AG20443 (cell line): ENCODE measurements around the gene DAGLA.
A peak's percentile ranks its signal among the peaks of the same experiment; 100 is the strongest.

Experiments used
- DNase-seq: peaks from one replicate; pipeline ENCODE4 v3.0.0; 2012; ENCODE audit warnings: low spot score, mixed read lengths

Gene DAGLA

GRCh38 chr11:61747192-61747966 is 67.2 kb downstream of the DAGLA start:
- DNase-seq, result peak; percentile 92

DNA sequence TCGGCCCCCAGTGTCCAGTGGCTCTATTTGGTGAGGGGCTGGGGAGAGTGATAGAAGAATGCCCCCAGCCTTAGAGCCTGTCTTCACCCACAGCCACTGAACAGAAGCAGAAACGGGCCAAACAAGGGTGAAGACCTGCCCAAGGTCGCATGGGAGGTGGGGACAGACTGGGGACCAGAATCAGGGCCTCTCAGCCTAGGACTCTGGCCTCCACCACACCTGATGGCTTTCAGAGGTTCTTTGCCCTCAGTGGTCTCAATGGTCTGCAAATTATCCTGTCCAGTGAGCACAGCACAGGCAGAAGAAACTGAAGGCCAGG is 67.7 kb downstream of the DAGLA start:
- no peak for DNase-seq

DNA sequence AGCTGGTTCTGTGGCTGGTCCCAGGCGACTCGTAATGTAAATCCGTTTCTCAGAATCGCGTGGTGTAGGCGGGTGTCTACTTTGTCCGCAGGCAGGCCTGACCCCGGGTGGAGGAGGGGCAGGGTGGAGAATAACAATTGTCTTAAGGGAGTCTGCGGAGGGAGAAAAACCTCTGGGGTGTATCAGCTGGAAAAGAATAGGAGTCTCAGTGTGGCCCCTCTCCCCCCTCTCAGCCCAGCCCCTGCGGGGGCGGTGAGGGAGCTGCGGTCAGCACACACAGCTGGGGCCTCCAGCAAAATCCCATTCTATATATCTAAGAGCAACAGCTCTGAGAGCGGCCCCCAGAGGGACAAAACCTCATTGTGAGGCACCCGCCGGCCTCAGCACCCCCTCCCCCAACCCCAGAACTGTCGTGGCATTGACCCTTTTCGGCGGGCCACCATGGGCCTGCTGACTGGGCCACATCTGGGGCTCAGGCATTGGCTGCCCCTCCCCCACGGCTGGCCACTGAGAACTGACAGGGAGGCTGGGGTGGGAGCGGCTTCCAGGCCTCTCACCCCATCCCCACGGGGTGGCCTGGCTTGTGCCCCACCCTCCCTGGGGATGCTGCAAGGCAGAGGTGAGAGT is 69.5 kb downstream of the DAGLA start:
- DNase-seq, result no peak

DNA sequence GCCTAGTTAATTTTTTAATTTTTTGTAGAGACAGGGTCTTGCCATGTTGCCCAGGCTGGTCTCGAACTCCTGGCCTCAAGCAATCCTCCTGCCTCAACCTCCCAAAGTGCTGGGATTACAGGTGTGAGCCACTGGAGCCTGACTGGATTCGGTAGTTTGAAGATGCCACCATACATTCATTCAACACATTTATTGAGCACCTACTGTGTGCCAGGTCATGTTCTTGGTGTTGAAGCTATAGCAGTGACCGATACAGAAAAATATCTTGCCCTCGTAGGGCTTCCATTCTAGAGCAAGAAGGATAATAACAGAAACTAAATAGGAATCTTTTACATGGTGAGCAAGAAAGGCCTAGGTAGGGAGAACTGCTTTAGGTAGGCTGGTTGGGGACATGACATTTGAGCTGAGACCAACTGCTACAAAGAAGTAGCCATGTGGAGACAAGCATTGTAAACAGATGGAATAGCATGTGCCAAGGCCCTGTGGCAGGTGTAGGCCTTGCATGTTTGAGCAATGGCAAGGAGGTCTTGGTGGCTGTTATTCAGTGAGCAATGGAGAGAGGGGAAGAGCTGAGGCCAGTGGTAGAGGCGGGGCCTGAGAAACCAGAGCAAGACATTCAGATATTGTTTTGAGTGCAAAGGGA is 70.6 kb downstream of the DAGLA start:
- DNase-seq, result no peak

DNA sequence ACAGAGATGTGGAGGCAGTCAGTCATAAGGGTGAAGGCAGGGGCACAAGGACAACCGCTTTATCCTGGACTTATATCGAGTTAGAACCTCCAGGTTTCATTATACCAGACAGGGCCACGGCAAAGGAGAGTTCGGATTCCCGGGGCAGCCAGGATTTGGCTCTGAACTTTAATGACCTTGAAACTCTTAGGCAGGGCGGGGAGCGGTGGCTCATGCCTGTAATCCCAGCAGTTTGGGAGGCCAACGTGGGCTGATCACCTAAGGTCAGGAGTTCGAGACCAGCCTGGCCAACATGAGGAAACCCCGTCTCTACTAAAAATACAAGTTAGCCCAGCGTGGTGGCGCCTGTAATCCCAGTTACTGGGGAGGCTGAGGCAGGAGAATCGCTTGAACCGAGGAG is 71.2 kb downstream of the DAGLA start:
- no peak for DNase-seq

DNA sequence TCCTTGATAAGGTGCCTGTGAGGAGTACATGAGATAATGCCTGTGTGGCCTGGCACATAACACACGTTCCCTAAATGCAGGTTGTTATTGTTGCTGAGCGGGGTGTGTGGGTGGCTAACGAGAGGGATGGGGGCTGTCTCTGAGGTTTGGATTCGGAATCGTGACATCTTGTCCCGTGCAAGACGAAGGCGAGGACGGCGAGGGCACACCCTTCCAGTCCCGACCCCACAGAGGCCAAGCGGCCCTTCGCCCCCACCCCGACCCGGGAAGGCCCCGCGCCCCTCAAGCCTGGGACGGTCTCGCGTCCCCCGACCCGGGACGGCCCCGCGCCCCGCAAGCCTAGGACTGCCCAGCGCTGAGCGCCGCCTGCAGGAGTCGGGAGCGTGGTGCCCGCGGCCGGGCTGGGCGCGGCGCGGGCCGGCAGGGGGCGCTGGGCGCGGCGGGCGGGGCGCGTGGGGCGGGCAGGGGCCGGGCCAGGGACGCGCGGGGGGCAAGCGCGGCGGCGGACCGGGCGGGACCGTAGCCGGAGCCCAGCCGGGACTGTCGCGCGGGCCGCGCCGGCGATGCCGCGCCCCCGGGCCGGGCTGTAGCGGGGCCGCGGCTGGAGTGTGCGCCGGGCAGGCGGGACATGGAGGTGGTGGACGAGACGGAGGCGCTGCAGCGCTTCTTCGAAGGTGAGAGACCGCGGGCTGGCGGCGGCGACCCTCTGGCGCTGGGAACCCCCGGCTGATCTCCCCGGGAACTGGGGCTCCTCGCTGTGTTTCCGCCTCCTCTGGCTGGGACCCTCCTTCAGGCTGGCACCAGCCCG is 72.1 kb downstream of the DAGLA start, which contains the start of gene MYRF:
Gene MYRF (plus strand): TSS at position 520 of the 808 bp plus-strand sequence. CDS start 109 bp downstream, at position 629.
- DNase-seq, result peak; percentile 90

DNA sequence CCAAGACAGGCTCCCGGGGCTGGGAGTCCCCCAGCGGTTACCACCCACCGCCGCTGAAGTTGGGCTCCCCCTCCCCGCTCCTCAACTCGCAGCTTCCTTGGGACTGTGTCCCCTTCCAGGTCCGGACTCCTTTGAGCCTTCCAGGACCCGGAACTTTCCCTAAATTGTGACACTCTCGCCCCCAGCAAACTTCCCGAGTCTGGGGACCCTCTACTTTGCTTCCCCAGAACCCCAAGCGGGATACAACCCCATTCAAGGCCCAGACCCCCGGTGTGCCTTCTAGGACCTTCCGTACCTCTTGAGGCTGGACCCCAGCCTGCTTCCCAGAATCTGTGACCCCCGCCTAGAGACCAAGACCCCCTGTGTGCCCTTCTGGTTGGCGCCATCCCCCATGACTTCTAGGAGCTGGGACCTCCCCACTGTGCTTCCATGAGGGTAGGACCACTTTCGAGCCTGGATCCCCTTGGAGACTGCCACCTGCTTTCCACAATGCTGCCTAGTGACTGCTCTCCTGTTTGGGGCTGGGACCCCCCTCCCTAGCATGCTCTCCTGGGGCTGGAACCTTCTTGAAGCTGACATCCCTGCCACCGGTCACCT is 72.8 kb downstream of the DAGLA start:
- DNase-seq, result no peak

- DNase-seq, result no peak
Measured at GRCh38 chr11:61753672-61754071, 73.5 kb downstream of the DAGLA start.

GRCh38 chr11:61754534-61755482 is 74.6 kb downstream of the DAGLA start:
- no peak for DNase-seq

DNA sequence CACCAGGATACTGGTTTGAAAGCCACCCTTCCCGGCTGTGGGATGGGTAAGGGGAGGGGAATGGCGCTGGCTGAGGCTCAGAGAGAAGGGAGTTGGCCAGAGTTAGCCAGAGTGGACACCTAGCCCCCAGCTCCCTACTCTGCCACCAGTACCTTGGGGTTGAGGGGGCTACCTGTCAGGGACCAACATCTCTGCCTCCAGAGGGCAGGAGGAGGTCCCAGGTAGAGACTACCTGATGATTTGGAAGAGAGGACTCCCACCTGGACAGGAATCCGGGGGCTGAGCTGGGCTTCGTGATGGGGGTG is 75.9 kb downstream of the DAGLA start:
- no peak for DNase-seq

DNA sequence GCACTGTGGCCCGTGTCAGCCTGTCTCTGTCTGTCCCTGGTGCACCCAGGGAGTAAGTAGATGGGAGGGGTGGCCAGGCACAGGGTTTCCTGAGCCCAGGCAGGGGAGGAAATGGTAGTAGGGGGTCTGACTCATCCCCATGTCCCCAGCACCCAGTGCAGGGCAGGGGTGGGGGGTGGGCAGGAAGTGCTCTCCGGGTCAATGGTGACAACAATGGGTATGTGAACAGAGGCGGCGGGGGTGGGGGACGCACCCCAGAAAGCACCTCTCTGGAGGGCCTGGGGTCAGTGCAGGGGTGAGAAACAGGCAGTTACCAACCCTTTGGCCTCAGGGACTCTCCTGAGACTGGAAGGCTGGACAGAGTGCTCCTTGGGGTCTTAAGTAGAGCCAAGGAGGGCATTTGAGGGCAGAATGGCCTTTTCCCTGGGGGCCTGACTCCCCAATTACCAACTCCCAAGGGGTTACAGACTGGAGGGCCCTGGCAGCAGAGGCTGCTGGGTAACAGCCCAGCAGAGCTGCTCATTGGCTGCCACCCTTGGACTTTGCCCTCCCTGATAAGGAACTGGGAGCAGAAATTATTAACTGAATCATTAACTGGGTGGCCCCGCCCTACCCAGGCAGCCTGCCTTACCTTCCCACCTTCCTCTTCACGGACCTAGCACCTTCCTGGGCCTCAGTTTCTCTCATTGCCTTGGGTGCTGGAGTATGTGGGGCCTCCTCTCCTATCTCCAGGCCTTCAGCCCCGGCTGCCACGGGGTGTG is 76.4 kb downstream of the DAGLA start:
- DNase-seq, result no peak

DNA sequence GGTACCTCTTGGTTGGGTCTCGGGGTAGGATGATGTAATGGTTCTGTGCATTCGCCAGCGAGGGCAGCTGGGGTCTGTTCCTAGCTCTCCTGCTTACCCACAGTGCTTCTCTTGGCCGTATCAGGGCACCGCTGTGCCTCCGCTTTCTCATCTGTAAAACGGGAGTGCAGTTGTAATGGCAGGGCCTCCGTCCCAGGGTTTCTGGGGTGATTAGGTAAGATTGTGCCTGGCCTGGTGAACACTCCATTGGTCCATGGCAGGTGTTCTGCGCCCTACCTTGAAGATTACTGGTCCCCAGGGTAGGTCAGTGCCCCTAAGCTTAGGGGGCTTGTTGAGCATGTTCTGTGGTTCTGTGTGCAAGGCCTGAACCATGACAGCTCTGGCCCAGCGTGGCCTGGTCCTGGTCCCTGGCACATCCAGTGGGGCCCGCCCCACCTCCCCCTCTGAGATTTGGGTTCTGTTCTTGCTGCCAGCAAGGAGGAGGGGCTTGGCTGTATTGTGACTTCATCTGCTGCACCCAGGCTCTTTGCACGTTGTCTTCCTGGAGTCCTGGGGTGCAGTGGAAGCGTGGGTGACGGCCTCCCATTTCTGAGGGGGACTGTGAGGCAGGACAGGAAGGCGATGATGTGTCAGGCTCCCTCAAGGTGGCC is 77.1 kb downstream of the DAGLA start:
- no peak for DNase-seq

DNA sequence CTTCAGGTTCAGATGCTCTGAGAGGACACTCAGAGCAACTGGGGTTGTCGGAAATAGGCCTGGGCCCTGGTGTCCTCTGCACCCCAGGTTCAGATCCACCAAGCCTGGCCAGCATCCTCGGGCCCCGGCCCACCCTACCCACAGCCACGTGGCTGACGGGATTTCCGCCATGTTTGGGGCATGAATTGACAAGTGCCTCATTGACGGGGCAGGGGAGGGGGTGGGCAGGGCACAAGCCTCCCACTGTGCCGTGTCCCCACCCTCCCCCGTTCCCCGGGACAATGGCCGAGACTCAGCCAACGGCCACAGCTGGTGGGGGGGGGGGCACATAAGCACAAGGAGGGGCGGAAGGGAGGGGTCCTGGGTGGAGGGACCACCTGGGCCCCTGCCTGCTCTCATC is 80.8 kb downstream of the DAGLA start:
- DNase-seq, result no peak

DNA sequence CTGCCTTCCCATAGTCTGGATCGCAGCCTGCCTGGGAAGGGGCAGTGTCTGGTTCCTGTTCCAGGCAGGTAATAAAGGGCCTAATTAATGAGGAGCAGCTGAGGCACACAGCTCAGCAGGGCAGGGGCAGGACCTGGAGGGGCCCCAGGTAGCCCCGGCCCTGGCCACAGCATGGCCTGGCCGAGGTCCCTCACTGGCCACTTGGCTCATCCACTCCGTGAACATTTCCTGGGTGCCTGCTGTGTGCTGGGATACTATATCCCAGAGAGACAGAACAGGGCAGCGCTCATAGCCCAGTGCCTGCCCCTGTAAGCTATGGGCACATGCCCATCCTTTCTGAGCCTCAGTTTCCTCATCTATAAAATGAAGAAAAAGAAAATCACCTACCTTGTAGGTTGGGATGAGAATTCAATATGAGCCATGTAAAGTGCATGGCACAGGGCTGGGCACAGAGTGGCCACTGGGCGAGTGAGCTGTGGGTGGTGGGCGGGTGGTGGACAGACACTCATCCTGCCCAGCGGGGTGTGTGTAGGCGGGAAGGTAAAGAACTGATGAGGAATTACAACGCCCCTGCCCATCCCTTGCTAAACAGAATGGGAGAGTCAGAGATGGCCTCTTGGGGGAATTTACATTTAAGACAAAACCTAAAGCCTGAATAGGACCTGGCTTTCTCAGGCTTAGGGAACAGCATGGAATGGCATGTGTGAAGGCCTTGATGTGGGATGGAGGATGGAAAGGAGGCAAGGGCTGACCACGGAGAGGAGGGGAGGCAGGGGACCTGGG is 81.4 kb downstream of the DAGLA start:
- no peak for DNase-seq

GRCh38 chr11:61762223-61762615 is 82.0 kb downstream of the DAGLA start:
- DNase-seq, result no peak

DNA sequence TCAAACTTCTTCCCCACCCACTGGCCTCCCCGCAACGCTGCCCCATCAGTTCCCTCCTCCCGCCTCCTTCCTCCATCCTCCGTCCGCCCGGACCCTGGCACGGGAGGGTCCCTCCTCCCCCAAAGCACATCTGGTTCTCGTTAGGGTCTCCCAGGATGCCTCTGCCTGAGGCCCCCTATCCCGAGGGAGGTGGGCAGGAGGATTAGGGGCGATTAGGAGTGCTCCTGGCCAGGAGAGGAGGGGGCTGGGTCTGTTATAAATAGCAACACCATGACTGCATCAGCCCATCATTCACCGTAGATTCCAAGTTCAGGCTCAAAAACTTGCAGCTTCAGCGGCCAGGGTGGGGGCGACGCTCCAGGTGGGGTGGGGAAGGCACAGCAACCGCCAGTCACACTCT is 82.6 kb downstream of the DAGLA start:
- DNase-seq, result no peak

- DNase-seq, result no peak
Measured at GRCh38 chr11:61763930-61764605, 83.9 kb downstream of the DAGLA start.

DNA sequence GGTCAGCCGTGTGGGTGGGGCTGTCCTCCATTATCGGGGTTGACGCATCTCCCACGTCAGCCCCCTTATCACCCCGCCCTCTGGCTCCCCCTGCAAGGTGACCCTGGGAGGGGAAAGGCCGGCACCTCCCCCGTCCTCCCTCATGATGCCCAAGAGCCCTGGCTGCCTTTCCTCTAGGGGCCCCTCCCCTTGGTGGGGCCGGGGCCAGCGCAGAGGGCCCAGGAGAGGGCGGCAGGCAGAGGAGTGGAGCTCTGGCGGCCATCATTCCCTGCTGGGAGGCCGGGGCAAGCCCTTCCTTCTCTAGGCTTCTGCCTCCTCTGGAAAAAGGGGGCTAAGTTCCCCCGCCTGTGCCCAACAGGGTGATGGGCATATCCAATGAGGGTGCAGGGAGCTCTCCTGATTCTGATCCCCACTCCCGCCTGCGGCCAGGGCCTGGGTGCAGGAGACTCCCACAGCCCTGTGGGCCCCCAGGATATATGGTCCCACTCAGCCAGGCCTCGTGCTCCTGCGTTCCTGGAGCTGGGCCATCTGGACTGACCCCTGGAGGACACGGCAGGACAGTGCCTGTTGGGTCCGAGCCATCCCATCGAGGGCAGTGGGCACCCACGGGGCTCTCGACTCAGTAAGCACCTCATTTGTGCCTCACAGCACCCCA is 84.5 kb downstream of the DAGLA start:
- no peak for DNase-seq
